DOHH2 (cell line): ENCODE data around the gene GYG1.

ENCODE experiments used
- H3F3A ChIP-seq: fragments of 200-600 bp; sonication (generic), shearing (Covaris generic); 2 replicates; pipeline ENCODE4 v1.6.0; 2016; ENCODE audit warnings: antibody characterized with exemption, mild to moderate bottlenecking; ENCODE audit not compliant: control insufficient read depth, insufficient read depth
- H3K27ac ChIP-seq: fragments of 200-600 bp; sonication (generic); 2 replicates; pipeline ENCODE4 v1.5.1; 2014; ENCODE audit warnings: low read depth, mild to moderate bottlenecking, low read length, moderate library complexity
- H3K27me3 ChIP-seq: fragments of 200-600 bp; sonication (generic); 2 replicates; pipeline ENCODE4 v1.6.1; 2014; ENCODE audit warnings: mild to moderate bottlenecking, low read length, mixed read lengths; ENCODE audit not compliant: control insufficient read depth
- H3K36me3 ChIP-seq: fragments of 200-600 bp; sonication (generic); 2 replicates; pipeline ENCODE4 v1.6.1; 2014; ENCODE audit warnings: mild to moderate bottlenecking, low read length, moderate library complexity, mixed read lengths; ENCODE audit not compliant: control insufficient read depth
- H3K4me1 ChIP-seq: fragments of 200-600 bp; sonication (generic); 2 replicates; pipeline ENCODE4 v1.6.1; 2014; ENCODE audit warnings: mild to moderate bottlenecking, low read length, mixed read lengths; ENCODE audit not compliant: control insufficient read depth
- H3K4me2 ChIP-seq: fragments of 200-600 bp; sonication (generic); 2 replicates; pipeline ENCODE4 v1.6.0; 2014; ENCODE audit warnings: mild to moderate bottlenecking, low read length, moderate library complexity
- H3K4me3 ChIP-seq: fragments of 200-600 bp; sonication (generic); 2 replicates; pipeline ENCODE4 v1.5.1; 2014; ENCODE audit warnings: mild to moderate bottlenecking, low read length, mixed read lengths
- H3K79me2 ChIP-seq: fragments of 200-600 bp; sonication (generic); 2 replicates; pipeline ENCODE4 v1.6.1; 2014; ENCODE audit warnings: mild to moderate bottlenecking, low read length, mixed read lengths; ENCODE audit not compliant: control insufficient read depth
- H3K9me2 ChIP-seq: fragments of 200-600 bp; sonication (generic); replicated peaks from 2 replicates; pipeline ENCODE4 v1.6.1; 2014; ENCODE audit warnings: mild to moderate bottlenecking, low read length, mixed read lengths; ENCODE audit not compliant: control insufficient read depth
- H3K9me3 ChIP-seq: fragments of 200-600 bp; sonication (generic); 2 replicates; pipeline ENCODE4 v1.6.1; 2014; ENCODE audit warnings: antibody characterized with exemption, low read length, mixed read lengths; ENCODE audit not compliant: control insufficient read depth, insufficient read depth
- H4K20me1 ChIP-seq: fragments of 200-600 bp; sonication (generic); 2 replicates; pipeline ENCODE4 v1.6.0; 2014; ENCODE audit warnings: low read depth, mild to moderate bottlenecking, antibody characterized with exemption, low read length, moderate library complexity; ENCODE audit not compliant: control insufficient read depth, insufficient read depth
- EZH2phosphoT487 ChIP-seq: fragments of 200-600 bp; sonication (generic); IDR thresholded peaks from 2 replicates; pipeline ENCODE4 v1.6.1; 2017; ENCODE audit warnings: borderline replicate concordance, mild to moderate bottlenecking, antibody characterized with exemption, low read length, moderate library complexity, mixed read lengths
- TF ChIP-seq, protein P1 (sequence below): fragments of 200-600 bp; sonication (generic); IDR thresholded peaks from one replicate; pipeline ENCODE4 v1.5.1; 2014; ENCODE audit warnings: antibody characterized with exemption, mild to moderate bottlenecking, low read depth, low read length; ENCODE audit not compliant: poor library complexity, severe bottlenecking

The GYG1 gene

DNA sequence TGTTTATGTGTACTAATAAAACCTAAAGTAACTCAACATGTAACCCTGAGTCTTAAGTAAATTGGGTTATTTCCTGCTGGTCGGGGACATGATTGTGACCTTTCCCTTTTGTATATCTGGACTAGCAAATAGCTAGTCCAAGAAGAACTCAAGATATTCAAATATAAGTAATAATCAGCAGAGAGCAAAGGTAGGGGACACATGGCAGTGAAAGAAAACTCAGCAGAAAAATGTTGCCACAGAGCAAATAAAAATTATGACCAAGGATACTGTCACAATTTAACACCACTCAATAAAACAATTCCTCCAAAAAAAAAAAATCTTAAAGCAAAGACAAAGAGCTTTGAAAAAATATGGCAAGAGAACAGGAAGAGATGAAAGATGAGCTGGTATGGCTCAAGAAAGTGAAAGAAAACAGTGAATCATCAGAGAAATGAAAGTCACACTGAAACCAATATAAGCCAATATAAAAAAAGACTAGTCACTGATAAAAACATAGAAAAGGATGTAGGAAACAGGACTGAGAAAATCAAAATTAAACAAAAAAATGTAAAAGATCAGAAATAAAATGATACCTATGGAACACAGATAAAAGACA, 51.5 kb downstream of the GYG1 start:
- TF ChIP-seq, protein P1, sequence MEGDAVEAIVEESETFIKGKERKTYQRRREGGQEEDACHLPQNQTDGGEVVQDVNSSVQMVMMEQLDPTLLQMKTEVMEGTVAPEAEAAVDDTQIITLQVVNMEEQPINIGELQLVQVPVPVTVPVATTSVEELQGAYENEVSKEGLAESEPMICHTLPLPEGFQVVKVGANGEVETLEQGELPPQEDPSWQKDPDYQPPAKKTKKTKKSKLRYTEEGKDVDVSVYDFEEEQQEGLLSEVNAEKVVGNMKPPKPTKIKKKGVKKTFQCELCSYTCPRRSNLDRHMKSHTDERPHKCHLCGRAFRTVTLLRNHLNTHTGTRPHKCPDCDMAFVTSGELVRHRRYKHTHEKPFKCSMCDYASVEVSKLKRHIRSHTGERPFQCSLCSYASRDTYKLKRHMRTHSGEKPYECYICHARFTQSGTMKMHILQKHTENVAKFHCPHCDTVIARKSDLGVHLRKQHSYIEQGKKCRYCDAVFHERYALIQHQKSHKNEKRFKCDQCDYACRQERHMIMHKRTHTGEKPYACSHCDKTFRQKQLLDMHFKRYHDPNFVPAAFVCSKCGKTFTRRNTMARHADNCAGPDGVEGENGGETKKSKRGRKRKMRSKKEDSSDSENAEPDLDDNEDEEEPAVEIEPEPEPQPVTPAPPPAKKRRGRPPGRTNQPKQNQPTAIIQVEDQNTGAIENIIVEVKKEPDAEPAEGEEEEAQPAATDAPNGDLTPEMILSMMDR = no peak
- TF ChIP-seq EZH2phosphoT487 = no peak
- Histone ChIP-seq H3K9me3 (no peaks in the 10 kb centered on the region), H3K27ac (no peak overlapping the region), H3K4me1 (no peaks in the 10 kb centered on the region), H3F3A (no peaks in the 10 kb centered on the region), H3K4me2 (no peak overlapping the region), H3K4me3 (no peak overlapping the region), H3K27me3 (no peaks in the 10 kb centered on the region), H3K79me2 (no peaks in the 10 kb centered on the region), H4K20me1 (no peaks in the 10 kb centered on the region), H3K9me2 (no peaks in the 10 kb centered on the region), H3K36me3 (peaks cover 44% of the 10 kb centered on the region)

DNA sequence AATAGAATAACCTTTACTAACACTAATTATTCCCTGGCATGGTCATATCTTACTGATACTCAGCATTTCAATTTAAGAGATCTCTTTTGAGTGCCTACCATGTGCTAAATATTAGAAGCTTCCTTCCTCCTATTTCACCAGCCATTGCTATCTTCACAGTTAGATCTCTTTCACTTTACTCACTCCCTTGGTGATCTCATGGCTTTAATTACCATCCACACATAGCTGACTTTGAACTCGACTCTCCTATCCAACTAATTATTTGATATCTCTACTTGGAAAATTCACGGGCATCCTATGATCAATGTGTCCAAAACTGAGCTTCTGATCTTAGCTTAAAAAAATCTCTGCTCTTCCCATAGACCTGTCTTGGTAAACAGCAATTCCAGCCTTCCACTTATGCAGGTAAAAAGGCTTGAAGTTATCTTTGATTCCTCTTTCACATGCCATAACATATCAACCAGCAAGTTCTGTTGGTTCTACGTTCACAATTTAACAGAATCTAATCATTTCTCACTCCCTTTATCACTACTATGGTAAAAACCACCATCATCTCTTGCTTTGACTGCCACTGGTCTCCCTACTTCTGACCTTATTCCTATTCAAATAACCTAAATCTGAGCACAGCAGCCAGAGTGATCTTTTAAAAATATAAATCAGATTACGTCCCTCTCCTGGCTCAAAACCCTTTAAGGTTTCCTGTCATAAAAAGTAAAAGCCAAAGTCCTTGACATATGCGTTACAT, 53.2 kb downstream of the GYG1 start:
- Histone ChIP-seq H4K20me1 (no peaks in the 10 kb centered on the region), H3K4me2 (no peak overlapping the region), H3K9me3 (no peaks in the 10 kb centered on the region), H3K79me2 (no peaks in the 10 kb centered on the region), H3K27ac (no peak overlapping the region), H3F3A (no peaks in the 10 kb centered on the region), H3K36me3 (peaks cover 35% of the 10 kb centered on the region), H3K4me1 (no peaks in the 10 kb centered on the region), H3K4me3 (no peak overlapping the region), H3K9me2 (no peaks in the 10 kb centered on the region), H3K27me3 (no peaks in the 10 kb centered on the region)
- no peak for TF ChIP-seq EZH2phosphoT487
- TF ChIP-seq, protein P1 = no peak

DNA sequence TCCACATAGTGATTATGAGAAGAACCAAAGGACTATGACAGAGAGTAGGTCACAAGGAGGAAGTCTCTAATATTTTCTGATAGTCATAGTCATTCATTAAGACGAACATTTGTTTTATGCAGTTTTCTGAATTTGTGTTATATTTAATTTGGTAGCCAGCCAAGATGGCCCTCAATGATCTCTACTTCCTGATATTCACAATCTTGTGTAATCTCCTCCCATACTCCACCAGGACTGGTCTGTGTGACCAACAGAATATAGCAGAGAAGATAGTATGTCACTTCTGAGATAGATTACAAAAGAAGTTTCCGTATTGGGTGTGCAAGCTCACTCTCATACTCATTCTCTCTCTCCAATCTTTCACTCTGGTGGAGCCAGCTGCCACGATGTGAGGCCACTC, 64.2 kb downstream of the GYG1 start:
- H3K36me3 ChIP-seq = peaks cover 25% of the 10 kb centered on the region
- TF ChIP-seq EZH2phosphoT487 = no peak
- TF ChIP-seq, protein P1 = no peak
- H3K27me3 ChIP-seq = no peaks in the 10 kb centered on the region
- no peak overlapping the region for H3K27ac ChIP-seq
- no peaks in the 10 kb centered on the region for H4K20me1 ChIP-seq
- H3K4me2 ChIP-seq = no peak overlapping the region
- no peaks in the 10 kb centered on the region for H3K79me2 ChIP-seq
- no peaks in the 10 kb centered on the region for H3K9me3 ChIP-seq
- no peaks in the 10 kb centered on the region for H3K4me1 ChIP-seq
- H3K9me2 ChIP-seq = no peaks in the 10 kb centered on the region
- no peak overlapping the region for H3K4me3 ChIP-seq
- H3F3A ChIP-seq = no peaks in the 10 kb centered on the region
